PC-3 (cell line): Measurements from ENCODE around the gene SMYD3.

Source experiments
- EZH2 ChIP-seq: fragments of 300-600 bp; sonication (generic); IDR thresholded peaks from one replicate; pipeline ENCODE4 v1.6.1; 2017; ENCODE audit warnings: antibody characterized with exemption, mild to moderate bottlenecking, low read length; ENCODE audit not compliant: unreplicated experiment
- EZH2phosphoT487 ChIP-seq: fragments of 300-600 bp; sonication (generic); IDR thresholded peaks from 2 replicates; pipeline ENCODE4 v1.6.1; 2018; ENCODE audit warnings: mild to moderate bottlenecking, antibody characterized with exemption, low read length, borderline replicate concordance
- TF ChIP-seq, protein P1 (sequence below): fragments of 300-600 bp; sonication (generic); conservative IDR thresholded peaks from 2 replicates; pipeline ENCODE4 v1.5.1; 2017; ENCODE audit warnings: antibody characterized with exemption, low read depth, mild to moderate bottlenecking, low read length

DNA sequence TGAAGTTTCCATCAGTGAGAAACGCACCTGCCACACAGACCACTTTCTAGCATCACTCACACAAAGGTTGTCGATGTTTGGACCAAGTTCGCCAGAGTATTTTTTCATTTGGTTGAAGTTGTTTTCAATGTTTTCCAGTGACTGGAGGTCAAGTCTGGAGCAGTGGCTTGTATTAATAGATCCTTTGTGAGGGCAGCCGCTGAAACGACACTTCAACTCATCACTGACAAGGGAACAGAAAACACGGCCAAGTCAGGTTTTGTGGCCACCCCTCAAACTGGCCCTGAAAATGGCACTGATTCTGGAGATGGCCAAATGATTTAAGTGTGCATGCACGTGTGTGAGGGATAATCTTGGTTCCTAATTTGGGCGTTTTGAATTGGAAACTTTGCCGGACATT is 675.6 kb downstream of the SMYD3 start:
- TF ChIP-seq, protein P1, sequence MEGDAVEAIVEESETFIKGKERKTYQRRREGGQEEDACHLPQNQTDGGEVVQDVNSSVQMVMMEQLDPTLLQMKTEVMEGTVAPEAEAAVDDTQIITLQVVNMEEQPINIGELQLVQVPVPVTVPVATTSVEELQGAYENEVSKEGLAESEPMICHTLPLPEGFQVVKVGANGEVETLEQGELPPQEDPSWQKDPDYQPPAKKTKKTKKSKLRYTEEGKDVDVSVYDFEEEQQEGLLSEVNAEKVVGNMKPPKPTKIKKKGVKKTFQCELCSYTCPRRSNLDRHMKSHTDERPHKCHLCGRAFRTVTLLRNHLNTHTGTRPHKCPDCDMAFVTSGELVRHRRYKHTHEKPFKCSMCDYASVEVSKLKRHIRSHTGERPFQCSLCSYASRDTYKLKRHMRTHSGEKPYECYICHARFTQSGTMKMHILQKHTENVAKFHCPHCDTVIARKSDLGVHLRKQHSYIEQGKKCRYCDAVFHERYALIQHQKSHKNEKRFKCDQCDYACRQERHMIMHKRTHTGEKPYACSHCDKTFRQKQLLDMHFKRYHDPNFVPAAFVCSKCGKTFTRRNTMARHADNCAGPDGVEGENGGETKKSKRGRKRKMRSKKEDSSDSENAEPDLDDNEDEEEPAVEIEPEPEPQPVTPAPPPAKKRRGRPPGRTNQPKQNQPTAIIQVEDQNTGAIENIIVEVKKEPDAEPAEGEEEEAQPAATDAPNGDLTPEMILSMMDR = no peak
- TF ChIP-seq EZH2 = no peak
- TF ChIP-seq EZH2phosphoT487 = no peak
